Loucy (cell line): Measurements from ENCODE around the gene GSE1.

Source experiments
- H2AFZ ChIP-seq: fragments of 200-600 bp; sonication (generic); 2 replicates; pipeline ENCODE4 v1.6.0; 2016; ENCODE audit warnings: antibody characterized with exemption, mild to moderate bottlenecking, low read length, moderate library complexity
- H3F3A ChIP-seq: fragments of 200-600 bp; 2 replicates; pipeline ENCODE4 v1.6.0; 2016; ENCODE audit warnings: antibody characterized with exemption, low read depth, mild to moderate bottlenecking
- H3K27me3 ChIP-seq: fragments of 200-600 bp; sonication (generic); 2 replicates; pipeline ENCODE4 v1.6.1; 2014; ENCODE audit warnings: low read length, mild to moderate bottlenecking; ENCODE audit not compliant: insufficient read depth, poor library complexity, severe bottlenecking
- H3K36me3 ChIP-seq: fragments of 200-600 bp; sonication (generic); 2 replicates; pipeline ENCODE4 v1.6.1; 2016; ENCODE audit warnings: low read length; ENCODE audit not compliant: insufficient read depth
- H3K4me1 ChIP-seq: fragments of 200-600 bp; sonication (generic); 2 replicates; pipeline ENCODE4 v1.5.1; 2014; ENCODE audit warnings: low read length, mild to moderate bottlenecking; ENCODE audit not compliant: insufficient read depth, poor library complexity, severe bottlenecking
- H3K4me2 ChIP-seq: fragments of 200-600 bp; sonication (generic); 2 replicates; pipeline ENCODE4 v1.6.0; 2014; ENCODE audit warnings: antibody characterized with exemption, low read length, low read depth, mild to moderate bottlenecking; ENCODE audit not compliant: poor library complexity, severe bottlenecking
- H3K4me3 ChIP-seq: fragments of 200-600 bp; sonication (generic); 2 replicates; pipeline ENCODE4 v1.5.1; 2014; ENCODE audit warnings: low read length, mild to moderate bottlenecking, mixed read lengths; ENCODE audit not compliant: poor library complexity, severe bottlenecking
- H3K79me2 ChIP-seq: fragments of 200-600 bp; sonication (generic); 2 replicates; pipeline ENCODE4 v1.6.1; 2014; ENCODE audit warnings: low read length; ENCODE audit not compliant: insufficient read depth
- H3K9ac ChIP-seq: fragments of 200-600 bp; sonication (generic); 2 replicates; pipeline ENCODE4 v1.6.0; 2014; ENCODE audit warnings: mild to moderate bottlenecking, low read depth, low read length, moderate library complexity; ENCODE audit not compliant: poor library complexity, severe bottlenecking
- H3K9me2 ChIP-seq: fragments of 200-600 bp; sonication (generic); replicated peaks from 2 replicates; pipeline ENCODE4 v1.6.1; 2016; ENCODE audit warnings: low read depth, low read length, mixed read lengths
- H3K9me3 ChIP-seq: fragments of 200-600 bp; sonication (generic); 2 replicates; pipeline ENCODE4 v1.6.1; 2014; ENCODE audit warnings: mild to moderate bottlenecking, antibody characterized with exemption, low read length, low read depth; ENCODE audit not compliant: insufficient read depth
- H4K20me1 ChIP-seq: fragments of 200-600 bp; sonication (generic); 2 replicates; pipeline ENCODE4 v1.6.0; 2014; ENCODE audit warnings: antibody characterized with exemption, low read length, mild to moderate bottlenecking; ENCODE audit not compliant: insufficient read depth, poor library complexity, severe bottlenecking
- CTCF ChIP-seq: fragments of 200-600 bp; sonication (generic); conservative IDR thresholded peaks from 2 replicates; pipeline ENCODE4 v1.5.1; 2014; ENCODE audit warnings: mild to moderate bottlenecking, antibody characterized with exemption, low read length
- EZH2phosphoT487 ChIP-seq: fragments of 200-600 bp; IDR thresholded peaks from 2 replicates; pipeline ENCODE4 v1.6.1; 2018; ENCODE audit warnings: antibody characterized with exemption, mild to moderate bottlenecking, moderate library complexity, borderline replicate concordance

The GSE1 gene

GRCh38 chr16:85638695-85639409 lies 25.7 kb downstream of the GSE1 start:
- peaks cover 100% of the 10 kb centered on the region for H3K79me2 ChIP-seq

GRCh38 chr16:85639529-85640253 lies 26.6 kb downstream of the GSE1 start:
- Histone ChIP-seq H4K20me1 (peaks cover 100% of the 10 kb centered on the region), H2AFZ (no peak overlapping the region), H3K9ac (no peak overlapping the region), H3K9me2 (no peaks in the 10 kb centered on the region), H3K4me2 (no peak overlapping the region), H3K36me3 (peaks cover 99% of the 10 kb centered on the region; the same call in 1 of the 2 replicates), H3K27me3 (no peaks in the 10 kb centered on the region), H3K4me3 (no peak overlapping the region), H3K9me3 (no peaks in the 10 kb centered on the region), H3F3A (no peaks in the 10 kb centered on the region), H3K79me2 (peaks cover 100% of the 10 kb centered on the region), H3K4me1 (no peaks in the 10 kb centered on the region)
- TF ChIP-seq CTCF = no peak
- TF ChIP-seq EZH2phosphoT487 = no peak

More at GRCh38 chr16:85638695-85639409, 25.7 kb downstream of the GSE1 start:
- Histone ChIP-seq H3K4me3 (no peak overlapping the region), H3K27me3 (no peaks in the 10 kb centered on the region), H2AFZ (no peak overlapping the region), H3F3A (no peaks in the 10 kb centered on the region), H3K9ac (no peak overlapping the region), H4K20me1 (peaks cover 100% of the 10 kb centered on the region), H3K4me2 (no peak overlapping the region), H3K4me1 (no peaks in the 10 kb centered on the region), H3K9me3 (no peaks in the 10 kb centered on the region), H3K9me2 (no peaks in the 10 kb centered on the region), H3K36me3 (peaks cover 99% of the 10 kb centered on the region; the same call in 1 of the 2 replicates)
- TF ChIP-seq EZH2phosphoT487 (no peak), CTCF (no peak)

GRCh38 chr16:85640254-85640558 lies 27.1 kb downstream of the GSE1 start:
- H3K9me2 ChIP-seq = no peaks in the 10 kb centered on the region
- no peaks in the 10 kb centered on the region for H3K4me1 ChIP-seq
- H3K79me2 ChIP-seq = peaks cover 100% of the 10 kb centered on the region
- no peak overlapping the region for H3K4me3 ChIP-seq
- no peaks in the 10 kb centered on the region for H3F3A ChIP-seq
- peaks cover 99% of the 10 kb centered on the region; the same call in 1 of the 2 replicates for H3K36me3 ChIP-seq
- peaks cover 100% of the 10 kb centered on the region for H4K20me1 ChIP-seq
- no peak overlapping the region for H2AFZ ChIP-seq
- H3K27me3 ChIP-seq = no peaks in the 10 kb centered on the region
- H3K9me3 ChIP-seq = no peaks in the 10 kb centered on the region
- TF ChIP-seq CTCF (no peak), EZH2phosphoT487 (no peak)
- no peak overlapping the region for H3K9ac ChIP-seq
- no peak overlapping the region for H3K4me2 ChIP-seq
